B cell (primary cell): Measurements from ENCODE around the gene CREB5. TPM values are rescaled to one million over a fixed set of nuclear protein-coding genes. Genes with fewer than 3 reads are reported as not detected.

Source experiments
- ATAC-seq: fragments of 200-7000 bp; cut with Tn5 transposase; one replicate; pipeline ENCODE4 v1.10.0; 2021; ENCODE audit warnings: low read depth, mild to moderate bottlenecking, moderate number of reproducible peaks, moderate library complexity
- CTCF ChIA-PET: fragments of 350-600 bp; sonication (Branson Sonifier 250); formaldehyde crosslinking; loops from one replicate; lab custom pipeline; 2021; ENCODE audit warnings: antibody characterized with exemption, inconsistent platforms; lab: Charles Lee
- POLR2A ChIA-PET: fragments of 350-600 bp; sonication (Branson Sonifier 250); formaldehyde crosslinking; loops from one replicate; lab custom pipeline; 2021; ENCODE audit warnings: antibody characterized with exemption; lab: Charles Lee
- DNase-seq: peaks from one replicate; pipeline ENCODE4 v3.0.0; 2013
- H2AFZ ChIP-seq: 2 replicates; pipeline ENCODE4 v1.6.1; 2012; ENCODE audit warnings: mild to moderate bottlenecking, low read depth, low read length; ENCODE audit not compliant: insufficient read depth, poor library complexity, severe bottlenecking
- H3K27ac ChIP-seq, 2 donors: 1 replicate in 1 of 2; 2 replicates in 1 of 2; pipeline ENCODE4 v1.5.1; 2012 to 2013; ENCODE audit warnings: low read length in 2 of 2, mild to moderate bottlenecking in 2 of 2, moderate library complexity in 1 of 2
- H3K27me3 ChIP-seq, 4 experiments: fragments of 200-600 bp in 1 of 4; sonication (generic) in 1 of 4; replicated peaks in 1 of 4; 1 replicate in 2 of 4; 2 replicates in 2 of 4; pipeline versions ENCODE4 v1.6.1 to v1.7.0; 2013 to 2016; ENCODE audit warnings: low read length in 3 of 4, mild to moderate bottlenecking in 2 of 4, mixed read lengths in 1 of 4, moderate library complexity in 1 of 4; ENCODE audit not compliant: insufficient read depth in 4 of 4, control insufficient read depth in 3 of 4; ENCODE audit errors: control extremely low read depth in 1 of 4
- H3K36me3 ChIP-seq, 2 experiments: replicated peaks in 1 of 2; 1 replicate in 1 of 2; 2 replicates in 1 of 2; pipeline versions ENCODE4 v1.6.1 to v1.7.1; 2013; ENCODE audit warnings: low read length in 1 of 2; ENCODE audit not compliant: insufficient read depth in 2 of 2, control insufficient read depth in 1 of 2; ENCODE audit errors: control extremely low read depth in 1 of 2, extremely low read depth in 1 of 2
- H3K4me1 ChIP-seq, 2 donors: fragments of 200-600 bp in 1 of 2; sonication (generic) in 1 of 2; 1 replicate in 1 of 2; 2 replicates in 1 of 2; pipeline versions ENCODE4 v1.5.1 to v1.6.1; 2013 to 2017; ENCODE audit warnings: low read length in 2 of 2; ENCODE audit not compliant: control insufficient read depth in 2 of 2, insufficient read depth in 2 of 2
- H3K4me2 ChIP-seq: replicated peaks from 2 replicates; pipeline ENCODE3; 2012; ENCODE audit warnings: mild to moderate bottlenecking, low read depth, low read length; ENCODE audit not compliant: poor library complexity, severe bottlenecking
- H3K4me3 ChIP-seq, 5 experiments: fragments of 200-600 bp in 1 of 5; sonication (generic) in 1 of 5; 1 replicate in 3 of 5; 2 replicates in 2 of 5; pipeline versions ENCODE4 v1.5.1 to v1.7.0; 2011 to 2016; ENCODE audit warnings: low read length in 4 of 5, mild to moderate bottlenecking in 4 of 5, low read depth in 2 of 5, control low read depth in 1 of 5, moderate library complexity in 1 of 5; ENCODE audit not compliant: insufficient read depth in 1 of 5; ENCODE audit errors: control extremely low read depth in 1 of 5, extremely low read depth in 1 of 5
- H3K79me2 ChIP-seq: fragments of 200-600 bp; sonication (generic); one replicate; pipeline ENCODE4 v1.6.0; 2016; ENCODE audit warnings: low read length; ENCODE audit not compliant: control insufficient read depth, insufficient read depth
- H3K9ac ChIP-seq: fragments of 200-600 bp; sonication (generic); 2 replicates; pipeline ENCODE4 v1.6.1; 2017; ENCODE audit warnings: mild to moderate bottlenecking, low read length, moderate library complexity
- H3K9me3 ChIP-seq, 3 donors: one replicate each; pipeline versions ENCODE4 v1.6.1 to v1.7.1; 2013; ENCODE audit warnings: low read length in 2 of 3; ENCODE audit not compliant: control insufficient read depth in 2 of 3, insufficient read depth in 1 of 3; ENCODE audit errors: control extremely low read depth in 1 of 3
- H4K20me1 ChIP-seq: 2 replicates; pipeline ENCODE4 v1.6.0; 2012; ENCODE audit warnings: mild to moderate bottlenecking, low read length; ENCODE audit not compliant: insufficient read depth, control insufficient read depth, poor library complexity, severe bottlenecking
- H3K27ac Mint-ChIP-seq: one replicate; pipeline ENCODE4 v1.8.0; 2021; ENCODE audit warnings: mixed read lengths
- H3K27me3 Mint-ChIP-seq: one replicate; pipeline ENCODE4 v1.8.0; 2021; ENCODE audit warnings: mixed read lengths
- H3K4me1 Mint-ChIP-seq: one replicate; pipeline ENCODE4 v1.8.0; 2021; ENCODE audit warnings: mixed read lengths
- H3K4me3 Mint-ChIP-seq: one replicate; pipeline ENCODE4 v1.8.0; 2021; ENCODE audit warnings: mixed read lengths
- H3K9me3 Mint-ChIP-seq: one replicate; pipeline ENCODE4 v1.8.0; 2022; ENCODE audit warnings: mixed read lengths; ENCODE audit not compliant: insufficient read depth
- EZH2 ChIP-seq: IDR thresholded peaks from 2 replicates; pipeline ENCODE4 v1.6.1; 2012; ENCODE audit warnings: borderline replicate concordance, low read depth, mild to moderate bottlenecking, moderate library complexity, low read length; ENCODE audit not compliant: insufficient read depth, poor library complexity, severe bottlenecking
- WGBS: methylation state at CpG from one replicate; pipeline ENCODE4 v1.1.5; 2013; ENCODE audit warnings: missing lambda C conversion rate; ENCODE audit not compliant: insufficient coverage; 5-methylcytosine and 5-hydroxymethylcytosine counted together
- intact Hi-C: fragments of 100-400 bp; cut with micrococcal nuclease; formaldehyde crosslinking; loops from one replicate; pipeline ENCODE4 v1.10.0; 2022
- polyA plus RNA-seq: library from polyadenylated mRNA; depleted of rRNA; stranded (reverse); fragments of >200 nt; gene quantifications from 2 replicates; pipeline ENCODE4 v1.2.3, GENCODE V29; 2012
- total RNA-seq, 2 donors: library from RNA; stranded (reverse); fragments of 120-200 nt in 1 of 2; gene quantifications; 1 replicate in 1 of 2; 2 replicates in 1 of 2; pipeline versions ENCODE4 v1.2.3 to v1.2.4, GENCODE V29; 2013 to 2022
- TF ChIP-seq, protein P1 (sequence below): fragments of 200-600 bp; IDR thresholded peaks from one replicate; pipeline ENCODE4 v1.8.0; 2022; ENCODE audit warnings: antibody characterized with exemption, mild to moderate bottlenecking

Gene CREB5
- total and polyA plus RNA-seq, 2 donors (not counting 1 experiment from before 2014, with no cell fraction given), result 0.05 to 0.95 TPM

GRCh38 chr7:28830846-28831245 lies 418.5 kb downstream of the CREB5 start:
- Histone ChIP-seq H3K36me3 (no peaks in the 10 kb centered on the region), H3K79me2 (no peaks in the 10 kb centered on the region), H3K4me1 (no peaks in the 10 kb centered on the region), H3K9me3 (no peaks in the 10 kb centered on the region), H3K9ac (no peak overlapping the region), H4K20me1 (no peaks in the 10 kb centered on the region), H3K27me3 (no peaks in the 10 kb centered on the region), H2AFZ (no peak overlapping the region), H3K27ac (no peak overlapping the region), H3K4me3 (no peak overlapping the region), H3K4me2 (no peak overlapping the region)
- Mint-ChIP-seq H3K27me3 (peaks cover 5% of the 10 kb centered on the region), H3K4me3 (no peak overlapping the region), H3K9me3 (no peaks in the 10 kb centered on the region), H3K4me1 (no peaks in the 10 kb centered on the region), H3K27ac (no peak overlapping the region)
- ATAC-seq (no peak), DNase-seq (no peak)
- ChIA-PET CTCF (no interaction called here), POLR2A (no interaction called here)
- intact Hi-C loops, result no loop called here
- WGBS, result no CpG with 5 or more reads among the region's 1 CpG
- TF ChIP-seq, protein P1, sequence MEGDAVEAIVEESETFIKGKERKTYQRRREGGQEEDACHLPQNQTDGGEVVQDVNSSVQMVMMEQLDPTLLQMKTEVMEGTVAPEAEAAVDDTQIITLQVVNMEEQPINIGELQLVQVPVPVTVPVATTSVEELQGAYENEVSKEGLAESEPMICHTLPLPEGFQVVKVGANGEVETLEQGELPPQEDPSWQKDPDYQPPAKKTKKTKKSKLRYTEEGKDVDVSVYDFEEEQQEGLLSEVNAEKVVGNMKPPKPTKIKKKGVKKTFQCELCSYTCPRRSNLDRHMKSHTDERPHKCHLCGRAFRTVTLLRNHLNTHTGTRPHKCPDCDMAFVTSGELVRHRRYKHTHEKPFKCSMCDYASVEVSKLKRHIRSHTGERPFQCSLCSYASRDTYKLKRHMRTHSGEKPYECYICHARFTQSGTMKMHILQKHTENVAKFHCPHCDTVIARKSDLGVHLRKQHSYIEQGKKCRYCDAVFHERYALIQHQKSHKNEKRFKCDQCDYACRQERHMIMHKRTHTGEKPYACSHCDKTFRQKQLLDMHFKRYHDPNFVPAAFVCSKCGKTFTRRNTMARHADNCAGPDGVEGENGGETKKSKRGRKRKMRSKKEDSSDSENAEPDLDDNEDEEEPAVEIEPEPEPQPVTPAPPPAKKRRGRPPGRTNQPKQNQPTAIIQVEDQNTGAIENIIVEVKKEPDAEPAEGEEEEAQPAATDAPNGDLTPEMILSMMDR, result no peak
- no peak for TF ChIP-seq EZH2

DNA sequence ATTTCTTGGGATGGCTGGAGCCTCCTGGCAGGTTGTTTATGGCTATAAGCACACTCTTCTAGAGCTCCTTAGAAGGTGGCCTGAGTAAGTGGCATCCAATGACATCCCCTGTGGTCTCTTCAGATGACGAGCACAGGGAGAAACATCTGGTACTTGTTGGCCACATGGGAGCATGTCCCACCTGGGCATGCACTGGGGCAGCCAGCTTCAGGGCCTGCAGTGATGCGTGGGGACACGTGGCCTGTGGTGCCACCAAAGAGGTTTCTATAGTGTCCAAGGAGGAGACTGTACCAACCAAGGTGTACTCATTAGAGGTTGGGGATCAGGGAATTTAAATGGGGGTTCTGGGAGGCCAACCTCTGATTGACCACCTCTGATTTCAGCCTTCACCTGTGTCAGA lies 420.4 kb downstream of the CREB5 start:
- Histone ChIP-seq H3K9me3 (no peaks in the 10 kb centered on the region), H3K27me3 (no peaks in the 10 kb centered on the region), H3K4me3 (no peak overlapping the region), H2AFZ (no peak overlapping the region), H3K79me2 (no peaks in the 10 kb centered on the region), H3K4me1 (no peaks in the 10 kb centered on the region), H4K20me1 (no peaks in the 10 kb centered on the region), H3K9ac (no peak overlapping the region), H3K4me2 (no peak overlapping the region), H3K36me3 (no peaks in the 10 kb centered on the region), H3K27ac (no peak overlapping the region)
- intact Hi-C loops, result no loop called here
- DNase-seq (no peak), ATAC-seq (no peak)
- Mint-ChIP-seq H3K4me1 (no peaks in the 10 kb centered on the region), H3K9me3 (no peaks in the 10 kb centered on the region), H3K27ac (no peak overlapping the region), H3K27me3 (no peaks in the 10 kb centered on the region), H3K4me3 (no peak overlapping the region)
- TF ChIP-seq, protein P1, result no peak
- no peak for TF ChIP-seq EZH2
- ChIA-PET CTCF (no interaction called here), POLR2A (interaction anchor here (0.5 kb wide), 1 partner anchor 43 kb away, joined by 9 read pairs; no protein-coding TSS in a partner anchor)
- WGBS, result 91% methylated on average over 3 of the region's 3 CpGs
